HG03196 (cell line): ENCODE results near the gene FRMD1.

Source experiments
- ATAC-seq: cut with Tn5 transposase; IDR thresholded peaks from one replicate; pipeline ENCODE4 v1.9.1; 2021; ENCODE audit not compliant: unreplicated experiment

Gene FRMD1

GRCh38 chr6:168078943-168079405 lies at the start of gene FRMD1:
Gene FRMD1, minus strand, starts transcription at chr6:168079212. Its CDS starts 118 bp downstream, at chr6:168079094.
- ATAC-seq, result no peak

GRCh38 chr6:168128006-168128630 lies 49.1 kb upstream of the FRMD1 start:
- no peak for ATAC-seq

GRCh38 chr6:168127384-168127868 lies 48.4 kb upstream of the FRMD1 start:
- ATAC-seq, result no peak

GRCh38 chr6:168126566-168127383 lies 47.8 kb upstream of the FRMD1 start:
- no peak for ATAC-seq

- no peak for ATAC-seq
Measured at GRCh38 chr6:168125429-168126001, 46.5 kb upstream of the FRMD1 start.

- no peak for ATAC-seq
Measured at GRCh38 chr6:168124921-168125320, 45.9 kb upstream of the FRMD1 start.

GRCh38 chr6:168124158-168124557 lies 45.1 kb upstream of the FRMD1 start:
- no peak for ATAC-seq

GRCh38 chr6:168123165-168123911 lies 44.3 kb upstream of the FRMD1 start:
- no peak for ATAC-seq

GRCh38 chr6:168122521-168122920 lies 43.5 kb upstream of the FRMD1 start:
- ATAC-seq, result no peak

DNA sequence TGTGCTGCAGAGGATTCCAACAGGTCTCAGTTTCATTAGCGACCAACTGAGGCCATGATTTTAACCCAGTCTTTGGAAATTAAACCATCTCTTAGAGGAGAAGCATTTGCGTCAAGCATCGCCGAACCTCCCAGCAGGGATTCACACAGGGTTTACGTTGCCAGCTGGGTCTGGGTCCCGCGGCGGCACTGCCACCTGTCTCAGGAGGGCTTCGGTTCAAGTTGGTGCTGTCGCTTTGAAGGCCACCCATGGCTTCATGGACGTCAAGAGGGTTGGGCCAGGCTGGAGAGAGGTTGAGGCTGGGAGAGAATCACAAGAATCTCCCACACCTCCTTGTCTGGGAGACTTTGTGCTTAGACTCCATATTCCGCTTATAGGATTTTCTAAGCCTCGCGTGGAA lies 43.0 kb upstream of the FRMD1 start:
- ATAC-seq, result no peak

DNA sequence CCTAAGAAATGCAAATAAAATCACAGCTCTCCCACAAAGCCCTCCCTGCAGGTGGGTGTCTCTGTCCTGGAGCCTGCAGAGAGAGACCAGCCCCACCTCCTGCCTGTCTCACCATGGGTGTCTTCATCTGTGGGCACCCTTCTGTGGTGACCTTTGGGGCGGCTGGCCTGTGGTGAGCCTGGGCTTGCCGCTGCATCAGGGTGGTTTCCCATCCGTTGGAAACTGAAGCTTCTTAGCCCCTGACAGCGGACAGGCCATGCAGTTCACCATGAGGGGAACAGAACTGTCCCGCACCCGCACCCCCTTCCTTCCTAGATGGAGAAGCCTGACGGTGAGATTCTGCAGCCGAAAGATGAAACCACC lies 42.3 kb upstream of the FRMD1 start:
- no peak for ATAC-seq

DNA sequence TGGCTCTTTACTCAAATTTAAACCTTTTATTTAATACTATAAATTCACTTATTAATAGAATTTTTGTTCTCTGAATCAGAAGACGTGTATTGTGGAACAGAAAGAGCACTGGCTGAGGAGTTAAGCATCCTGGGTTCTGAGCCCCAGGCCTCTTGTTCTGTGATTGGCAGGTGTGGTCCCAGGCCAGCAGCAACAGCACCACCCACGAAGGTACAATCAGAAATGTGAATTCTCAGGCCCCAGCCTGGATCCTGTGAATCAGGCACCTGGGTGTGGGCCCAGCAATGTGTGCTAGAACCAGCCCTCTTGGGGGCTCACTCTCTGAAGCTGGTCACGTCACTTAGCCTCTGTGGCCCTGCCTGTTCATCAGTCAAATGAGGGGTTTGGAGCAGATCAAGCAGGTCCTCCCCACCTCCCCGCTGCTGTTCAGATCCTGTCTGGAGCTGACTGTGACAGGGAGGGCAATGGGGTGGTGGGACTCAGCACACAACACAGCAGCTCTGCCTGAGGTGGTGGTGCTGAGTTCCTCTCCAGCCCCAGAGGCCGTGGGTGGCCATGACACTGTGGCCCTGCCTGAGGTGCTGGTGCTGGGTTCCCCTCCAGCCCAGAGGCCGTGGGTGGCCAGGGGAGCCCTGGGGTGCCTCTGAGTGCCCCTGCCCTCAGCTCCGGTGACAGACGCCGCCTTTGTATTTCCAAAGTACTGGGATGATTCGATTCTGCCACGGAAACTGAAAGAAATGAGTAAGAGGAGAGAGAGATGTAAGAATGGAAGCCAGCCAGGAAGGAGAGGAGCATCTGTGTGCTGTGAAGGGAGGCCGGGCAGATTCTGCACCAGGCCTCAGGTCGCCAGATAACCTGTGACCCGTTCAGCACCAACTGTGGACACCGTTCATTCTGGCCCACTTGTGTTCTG lies 41.6 kb upstream of the FRMD1 start:
- no peak for ATAC-seq

DNA sequence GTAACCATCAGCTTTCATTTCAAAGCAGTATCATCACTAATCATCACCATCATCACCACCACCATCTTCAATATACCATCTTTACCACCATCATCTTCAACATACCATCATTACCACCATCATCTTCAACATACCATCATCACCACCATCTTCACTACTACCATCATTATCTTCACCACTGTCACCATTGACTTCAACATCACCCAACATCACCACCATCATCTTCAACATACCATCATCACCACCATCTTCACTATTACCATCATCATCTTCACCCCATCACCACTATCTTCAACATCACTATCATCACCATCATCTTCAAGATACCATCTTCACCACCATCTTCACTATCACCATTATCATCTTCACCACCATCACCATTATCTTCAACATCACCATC lies 40.5 kb upstream of the FRMD1 start:
- ATAC-seq, result no peak

- no peak for ATAC-seq
Measured at GRCh38 chr6:168118935-168119334, 39.9 kb upstream of the FRMD1 start.

DNA sequence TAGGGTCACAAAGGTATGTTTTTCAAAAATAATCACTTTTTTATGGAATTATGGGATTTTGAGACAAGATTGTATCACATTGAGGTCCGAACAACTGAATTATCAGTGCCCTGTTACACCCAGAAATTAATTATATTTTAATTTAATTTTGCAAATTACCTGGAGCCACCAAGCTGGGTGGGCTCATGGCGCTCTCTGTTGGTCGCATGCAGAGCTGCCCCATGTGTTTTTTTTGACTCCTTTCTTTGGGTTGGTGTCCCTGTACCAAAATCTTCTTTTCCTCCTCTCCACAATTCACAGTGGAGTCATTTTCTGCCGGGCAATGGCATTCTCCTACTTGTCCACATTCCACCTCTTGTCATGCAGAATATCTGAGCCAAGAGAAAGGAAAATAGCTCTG lies 38.9 kb upstream of the FRMD1 start:
- ATAC-seq, result no peak

DNA sequence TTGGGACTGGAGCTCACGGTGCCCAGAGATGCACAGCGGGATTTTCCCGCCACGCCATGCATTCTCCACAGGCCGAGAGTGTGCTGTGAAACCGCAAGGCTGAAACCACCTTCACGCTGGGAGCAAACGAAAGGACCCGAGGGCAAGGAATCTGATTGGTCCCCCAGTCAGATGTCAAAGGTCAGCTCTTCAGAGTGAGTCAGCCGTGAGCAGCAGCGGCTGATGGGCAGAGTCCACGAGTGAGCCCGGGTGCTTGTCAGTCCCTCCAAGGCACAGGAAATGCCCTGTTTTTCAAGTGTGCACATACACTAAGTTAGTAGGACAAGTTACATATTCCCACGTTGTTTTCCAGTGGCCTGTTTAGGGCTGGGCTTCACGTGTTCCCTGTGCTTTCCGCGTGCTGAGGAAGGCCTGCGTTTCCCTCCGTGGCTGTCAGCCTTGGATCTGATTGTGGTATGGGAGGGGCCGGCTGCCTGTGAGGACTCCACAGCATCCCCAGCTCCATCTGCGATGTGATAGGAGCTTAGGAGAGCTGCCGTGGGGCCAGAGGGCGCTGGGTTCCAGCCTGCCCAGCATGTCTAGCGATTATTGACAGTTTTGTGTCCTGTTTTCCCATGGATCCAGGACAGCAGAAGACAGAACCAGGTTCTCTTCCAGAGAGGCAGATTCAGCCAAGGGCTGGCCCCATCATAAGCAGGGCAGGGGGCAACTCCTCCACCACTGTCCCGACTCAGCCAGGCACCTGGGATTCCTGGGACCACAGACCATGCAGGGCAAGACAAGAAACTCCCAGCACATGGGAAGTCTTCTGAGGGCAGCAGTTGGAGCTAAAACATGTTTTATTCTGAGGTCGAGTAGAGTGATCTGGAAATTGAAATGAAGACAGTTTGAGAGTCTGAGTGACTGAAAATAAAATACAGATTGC lies 38.2 kb upstream of the FRMD1 start:
- ATAC-seq, result no peak

DNA sequence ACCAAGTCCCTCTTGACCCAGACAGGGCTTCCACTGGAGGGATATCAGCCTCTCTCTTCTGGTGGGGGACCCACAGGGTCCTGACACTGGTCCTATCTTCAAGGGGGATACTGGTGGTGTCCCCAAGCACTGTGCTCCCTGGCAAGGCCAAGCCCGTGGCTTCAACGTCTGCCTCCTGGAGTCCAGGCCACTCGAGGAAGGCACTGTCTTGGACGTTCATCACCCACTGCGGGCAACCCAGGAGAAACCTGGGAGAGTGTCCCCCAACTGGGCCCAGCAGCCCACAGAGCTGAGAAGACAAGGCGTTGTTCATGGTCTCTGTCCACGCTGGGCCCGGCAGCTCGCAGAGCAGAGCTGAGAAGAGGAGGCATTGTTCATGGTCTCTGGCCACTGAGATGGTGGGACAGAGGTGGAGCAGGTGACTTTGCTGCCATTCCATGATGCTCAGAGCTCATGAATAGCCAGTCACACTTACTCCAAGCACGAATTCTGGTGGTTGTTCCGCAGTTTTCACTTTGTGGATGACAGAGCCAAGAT lies 37.5 kb upstream of the FRMD1 start:
- no peak for ATAC-seq

GRCh38 chr6:168115748-168116437 lies 36.9 kb upstream of the FRMD1 start:
- ATAC-seq, result no peak
